DOHH2 (cell line): ENCODE measurements around the gene CMIP.

Experiments
- CTCF ChIP-seq: fragments of 200-600 bp; sonication (generic); IDR thresholded peaks from one replicate; pipeline ENCODE4 v1.5.1; 2014; ENCODE audit warnings: antibody characterized with exemption, mild to moderate bottlenecking, low read depth, low read length; ENCODE audit not compliant: poor library complexity, severe bottlenecking
- EZH2phosphoT487 ChIP-seq: fragments of 200-600 bp; sonication (generic); IDR thresholded peaks from 2 replicates; pipeline ENCODE4 v1.6.1; 2017; ENCODE audit warnings: borderline replicate concordance, mild to moderate bottlenecking, antibody characterized with exemption, low read length, moderate library complexity, mixed read lengths

GRCh38 chr16:81651758-81652718 is 207.4 kb downstream of the CMIP start:
- TF ChIP-seq CTCF (no peak), EZH2phosphoT487 (no peak)
